Esophagus muscularis mucosa (tissue), 4 donors: ENCODE measurements around the gene CELF4. TPM values are rescaled to one million over a fixed set of nuclear protein-coding genes. Genes with fewer than 3 reads are reported as not detected.

ENCODE experiments used
- DNase-seq: peaks from one replicate; pipeline ENCODE4 v3.0.0-alpha.2; 2017; ENCODE audit errors: extremely low spot score
- H3K27ac ChIP-seq, 4 donors: fragments of 200-600 bp; sonication (generic); replicated peaks in 1 of 4; 1 replicate in 3 of 4; 2 replicates in 1 of 4; pipeline ENCODE4 v1.5.1; 2016 to 2019; ENCODE audit warnings: mild to moderate bottlenecking in 1 of 4
- H3K27me3 ChIP-seq, 4 donors: fragments of 200-600 bp; sonication (generic); one replicate each; pipeline versions ENCODE4 v1.5.1 to v1.6.0; 2016 to 2019
- H3K36me3 ChIP-seq, 4 donors: fragments of 200-600 bp; sonication (generic); one replicate each; pipeline ENCODE4 v1.5.1; 2016 to 2019
- H3K4me1 ChIP-seq, 4 donors: fragments of 200-600 bp; sonication (generic); one replicate each; pipeline ENCODE4 v1.5.1; 2016 to 2019
- H3K4me3 ChIP-seq, 4 donors: fragments of 200-600 bp; sonication (generic); 1 replicate in 2 of 4; 2 replicates in 2 of 4; pipeline ENCODE4 v1.5.1; 2016 to 2019; ENCODE audit warnings: mild to moderate bottlenecking in 4 of 4, moderate library complexity in 1 of 4
- H3K9me3 ChIP-seq, 4 donors: fragments of 200-600 bp; sonication (generic); 1 replicate in 3 of 4; 2 replicates in 1 of 4; pipeline ENCODE4 v1.5.1; 2016 to 2019
- CTCF ChIP-seq, 3 experiments: fragments of 200-600 bp in 2 of 3; fragments of 450-650 bp in 1 of 3; sonication (generic) in 2 of 3; IDR thresholded peaks; one replicate each; pipeline ENCODE4 v1.5.1; 2017 to 2019; ENCODE audit warnings: antibody characterized with exemption in 3 of 3, mild to moderate bottlenecking in 2 of 3, moderate library complexity in 1 of 3
- EP300 ChIP-seq: sonication (generic); formaldehyde crosslinking; IDR thresholded peaks from one replicate; pipeline ENCODE4 v1.6.1; 2017; ENCODE audit warnings: antibody characterized with exemption
- POLR2A ChIP-seq: fragments of 450-650 bp; IDR thresholded peaks from one replicate; pipeline ENCODE4 v1.6.1; 2017; ENCODE audit warnings: antibody characterized with exemption, moderate library complexity, mild to moderate bottlenecking, low read depth
- POLR2AphosphoS5 ChIP-seq, 2 donors: sonication (generic); formaldehyde crosslinking; IDR thresholded peaks; one replicate each; pipeline ENCODE4 v1.6.1; 2017; ENCODE audit warnings: antibody characterized with exemption in 2 of 2
- WGBS: methylation state at CpG from one replicate; pipeline ENCODE4 v1.1.5; 2018; 5-methylcytosine and 5-hydroxymethylcytosine counted together
- intact Hi-C: fragments of 100-400 bp; cut with DNase I; formaldehyde crosslinking; loops from one replicate; pipeline ENCODE4 v1.15.1; 2023
- total RNA-seq, 4 donors: library from RNA; depleted of rRNA; stranded (reverse); fragments of >200 nt; gene quantifications; one replicate each; pipeline versions ENCODE4 v1.1.0 to v1.2.1, GENCODE V29; 2016

CELF4 gene
- total RNA-seq, 4 donors from 2014 or later, result 0.86 to 1.8 (median 1.7) TPM

GRCh38 chr18:37540424-37541138 lies 25.0 kb downstream of the CELF4 start:
- Histone ChIP-seq H3K4me1 (peaks cover 0 to 6% (median 3%) of the 10 kb centered on the region in 4 donors), H3K9me3 (no peaks in the 10 kb centered on the region), H3K36me3 (no peaks in the 10 kb centered on the region), H3K4me3 (no peak overlapping the region), H3K27me3 (peaks cover 0 to 85% (median 9%) of the 10 kb centered on the region in 4 donors), H3K27ac (no peak overlapping the region)
- no peak for TF ChIP-seq POLR2A
- no peak for TF ChIP-seq CTCF (IDR thresholded peaks at IDR 0.05)
- TF ChIP-seq POLR2AphosphoS5 (IDR thresholded peaks at IDR 0.05), result no peak
- TF ChIP-seq EP300, result no peak
- intact Hi-C loops, result no loop called here
- WGBS, result 56% methylated on average over 9 of the region's 9 CpGs
- DNase-seq, result no peak

- no peak for DNase-seq
- no peak overlapping the region for H3K4me3 ChIP-seq
- TF ChIP-seq POLR2A (no peak), CTCF (IDR thresholded peaks at IDR 0.05) (no peak), EP300 (no peak), POLR2AphosphoS5 (IDR thresholded peaks at IDR 0.05) (no peak)
- H3K27ac ChIP-seq, result no peak overlapping the region
- intact Hi-C loops, result loop anchor here (2.0 to 5.0 kb wide), 3 partner anchors 92 to 197 kb away; no protein-coding TSS in a partner anchor
- WGBS, result no CpG with 5 or more reads among the region's 4 CpGs
- H3K27me3 ChIP-seq, result peaks cover 0 to 74% (median 9%) of the 10 kb centered on the region in 4 donors
- peaks cover 0 to 6% (median 3%) of the 10 kb centered on the region in 4 donors for H3K4me1 ChIP-seq
- H3K9me3 ChIP-seq, result no peaks in the 10 kb centered on the region
- no peaks in the 10 kb centered on the region for H3K36me3 ChIP-seq
These were observed 26.4 kb downstream of the CELF4 start for GRCh38 chr18:37539236-37539635.

DNA sequence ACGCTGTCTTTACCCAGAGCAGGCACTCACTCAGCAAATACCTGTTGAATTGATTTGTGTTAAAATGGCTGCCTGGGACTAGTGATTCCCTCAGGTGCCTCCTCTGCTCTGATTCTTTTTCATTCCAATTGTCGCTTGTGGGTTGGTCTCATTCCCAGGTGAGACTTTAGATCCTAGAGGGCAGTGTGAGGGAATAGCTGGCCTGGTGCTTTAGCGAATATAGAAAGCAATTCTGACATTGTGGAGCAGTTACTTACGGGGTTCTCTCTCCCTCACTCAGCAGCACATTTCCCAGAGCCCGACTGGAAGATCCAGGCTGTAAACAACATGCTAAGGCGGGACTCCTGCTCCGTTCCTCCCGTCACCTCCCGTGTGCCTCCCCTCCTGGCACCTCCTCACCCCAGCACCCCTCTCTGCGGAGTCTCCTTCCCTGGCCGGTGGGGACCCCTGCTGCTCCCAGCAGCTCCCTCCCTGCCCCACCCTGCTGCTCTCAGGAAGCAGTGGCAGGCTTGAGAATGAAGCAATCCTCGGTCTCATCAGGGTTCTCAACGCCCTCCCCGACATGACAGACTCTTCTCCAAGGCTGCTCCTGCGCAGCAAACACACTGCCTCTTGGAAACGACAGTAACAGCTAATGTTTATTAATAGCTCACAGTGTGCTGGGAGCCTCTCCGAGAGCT lies 26.9 kb downstream of the CELF4 start:
- WGBS, result 25% methylated on average over 17 of the region's 17 CpGs
- DNase-seq, result no peak
- H3K27me3 ChIP-seq, result peaks cover 0 to 73% (median 9%) of the 10 kb centered on the region in 4 donors
- H3K27ac ChIP-seq, result no peak overlapping the region
- H3K9me3 ChIP-seq, result no peaks in the 10 kb centered on the region
- no peak for TF ChIP-seq EP300
- no peak for TF ChIP-seq POLR2A
- TF ChIP-seq CTCF (IDR thresholded peaks at IDR 0.05), result no peak
- TF ChIP-seq POLR2AphosphoS5 (IDR thresholded peaks at IDR 0.05), result no peak
- intact Hi-C loops, result loop anchor here (2.0 to 5.0 kb wide), 3 partner anchors 91 to 196 kb away; no protein-coding TSS in a partner anchor
- no peak overlapping the region for H3K4me3 ChIP-seq
- H3K4me1 ChIP-seq, result peaks cover 0 to 6% (median 3%) of the 10 kb centered on the region in 4 donors
- no peaks in the 10 kb centered on the region for H3K36me3 ChIP-seq

DNA sequence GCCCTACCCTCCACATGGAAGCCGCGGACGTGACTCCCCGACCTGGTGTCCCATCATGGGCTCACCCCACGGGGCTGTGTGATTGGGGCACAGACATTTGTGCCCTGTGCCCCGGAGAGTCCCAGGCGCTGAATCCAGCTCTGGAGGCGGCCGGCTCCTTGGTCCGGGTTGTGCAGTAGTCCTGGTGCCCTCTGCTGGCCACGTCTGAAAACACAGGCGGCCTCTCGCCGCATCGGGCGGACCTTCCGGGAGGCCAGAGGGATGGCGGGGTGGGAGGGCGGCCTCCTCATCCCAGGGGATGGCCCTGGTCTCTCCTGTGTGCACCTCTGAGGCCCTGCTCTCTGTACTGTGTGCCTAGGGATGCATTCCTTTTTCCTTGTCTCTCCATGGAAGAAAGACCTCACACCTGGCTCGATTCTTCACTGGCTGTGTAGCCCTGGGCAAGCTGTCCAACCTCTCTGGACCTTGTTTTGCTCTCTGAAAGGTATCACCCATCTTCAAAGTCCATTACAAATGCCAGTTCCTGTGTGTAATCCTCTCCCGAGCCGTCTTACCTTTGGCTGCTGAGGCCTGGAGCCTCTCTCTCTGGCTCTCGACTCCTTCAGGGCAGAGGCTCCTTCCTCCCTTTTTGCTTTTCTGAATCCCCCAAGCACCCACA lies 27.6 kb downstream of the CELF4 start:
- Histone ChIP-seq H3K4me1 (peaks cover 0 to 6% (median 3%) of the 10 kb centered on the region in 4 donors), H3K36me3 (no peaks in the 10 kb centered on the region), H3K27me3 (peaks cover 0 to 74% (median 9%) of the 10 kb centered on the region in 4 donors), H3K4me3 (no peak overlapping the region), H3K27ac (no peak overlapping the region), H3K9me3 (no peaks in the 10 kb centered on the region)
- WGBS, result 35% methylated on average over 9 of the region's 23 CpGs
- TF ChIP-seq POLR2A, result no peak
- TF ChIP-seq EP300, result no peak
- TF ChIP-seq CTCF (IDR thresholded peaks at IDR 0.05), result peak; percentile 76 to 94 (median 80)
- TF ChIP-seq POLR2AphosphoS5 (IDR thresholded peaks at IDR 0.05), result no peak
- intact Hi-C loops, result loop anchor here (2.0 to 5.0 kb wide), 3 partner anchors 91 to 196 kb away; no protein-coding TSS in a partner anchor
- no peak for DNase-seq
